HG02678 (cell line): ENCODE measurements around the gene TTLL5.
"Not testable (repeated sequence)": the region's sequence is repeated elsewhere in the genome, so short reads cannot be mapped to it uniquely, and the experiment has no call there.

Source experiments
- ATAC-seq: cut with Tn5 transposase; IDR thresholded peaks from one replicate; pipeline ENCODE4 v1.9.1; 2021; ENCODE audit warnings: mild to moderate bottlenecking, moderate library complexity; ENCODE audit not compliant: unreplicated experiment

TTLL5 gene

DNA sequence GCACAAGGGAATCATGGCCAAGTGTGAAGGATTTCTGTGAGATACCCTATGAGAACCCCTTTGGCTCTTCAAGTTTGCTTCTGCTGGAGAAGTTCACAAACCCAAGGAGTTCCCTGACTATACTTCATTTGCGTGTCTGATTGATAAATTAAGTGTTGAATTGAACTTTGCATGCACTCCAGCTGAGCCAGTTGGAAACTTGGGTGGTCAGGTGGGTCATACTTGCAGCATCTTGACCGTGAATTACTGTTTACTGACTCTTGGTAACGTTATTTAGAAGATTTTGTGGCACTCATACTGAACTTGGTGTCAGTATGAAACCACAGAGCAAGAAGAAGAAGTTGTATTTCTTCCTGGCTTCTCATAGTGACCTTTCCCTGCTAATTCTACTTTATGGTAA lies 243.3 kb downstream of the TTLL5 start:
- no peak for ATAC-seq

DNA sequence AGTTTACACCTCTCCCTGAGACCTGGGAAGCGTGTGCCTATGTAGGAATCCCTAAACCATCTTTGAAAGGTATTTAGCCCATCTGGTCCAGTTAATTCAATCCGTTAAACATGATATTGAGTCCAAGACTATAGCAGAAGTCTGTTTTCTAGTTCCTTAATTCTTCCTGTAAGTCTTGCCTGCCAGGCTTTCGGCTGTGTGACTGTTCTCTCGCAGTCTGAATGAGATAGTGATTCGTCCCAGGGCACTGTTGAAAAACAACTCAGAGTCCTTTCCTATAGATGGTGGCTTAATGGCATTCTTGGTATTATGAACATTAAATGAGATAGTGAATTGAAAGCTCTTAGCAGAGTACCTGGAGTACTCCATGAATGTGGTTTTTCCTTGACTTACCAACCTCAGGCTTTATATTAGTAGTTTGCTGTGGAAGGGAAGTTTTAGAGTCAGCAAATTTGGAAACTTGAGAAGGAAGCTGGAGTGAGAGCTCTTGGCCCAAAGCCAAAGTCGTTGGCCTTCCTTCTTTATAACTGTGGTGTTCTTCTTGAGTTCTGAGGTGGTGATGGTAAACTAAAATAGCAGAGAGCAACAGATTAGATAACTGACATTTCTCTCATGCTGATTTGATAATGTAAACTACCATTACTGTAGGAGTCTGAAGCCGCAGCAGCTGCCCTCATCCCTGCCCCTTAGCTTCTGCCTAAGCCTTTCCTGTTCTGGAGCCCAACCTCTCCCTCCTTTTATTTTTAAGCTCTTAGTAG lies 244.3 kb downstream of the TTLL5 start:
- ATAC-seq = no peak

DNA sequence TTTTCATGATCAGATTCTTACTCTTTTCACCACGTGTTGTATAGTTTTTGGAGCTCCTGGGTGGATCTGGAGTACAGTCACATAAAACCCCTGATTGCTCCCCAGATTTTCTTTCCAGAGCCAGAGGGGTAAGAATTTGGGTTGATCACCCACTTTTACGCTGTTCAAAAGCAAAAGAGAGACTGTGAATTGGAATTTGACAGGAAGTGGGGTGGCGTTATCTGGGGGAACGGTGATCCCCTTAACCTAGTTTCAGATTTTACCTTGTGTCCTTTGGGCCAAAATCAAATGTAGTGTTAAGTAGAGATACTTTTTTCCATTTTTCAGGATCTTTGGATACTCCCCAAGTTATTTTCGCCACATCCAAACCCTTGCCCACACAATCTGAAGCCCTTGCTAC lies 245.2 kb downstream of the TTLL5 start:
- ATAC-seq = no peak

DNA sequence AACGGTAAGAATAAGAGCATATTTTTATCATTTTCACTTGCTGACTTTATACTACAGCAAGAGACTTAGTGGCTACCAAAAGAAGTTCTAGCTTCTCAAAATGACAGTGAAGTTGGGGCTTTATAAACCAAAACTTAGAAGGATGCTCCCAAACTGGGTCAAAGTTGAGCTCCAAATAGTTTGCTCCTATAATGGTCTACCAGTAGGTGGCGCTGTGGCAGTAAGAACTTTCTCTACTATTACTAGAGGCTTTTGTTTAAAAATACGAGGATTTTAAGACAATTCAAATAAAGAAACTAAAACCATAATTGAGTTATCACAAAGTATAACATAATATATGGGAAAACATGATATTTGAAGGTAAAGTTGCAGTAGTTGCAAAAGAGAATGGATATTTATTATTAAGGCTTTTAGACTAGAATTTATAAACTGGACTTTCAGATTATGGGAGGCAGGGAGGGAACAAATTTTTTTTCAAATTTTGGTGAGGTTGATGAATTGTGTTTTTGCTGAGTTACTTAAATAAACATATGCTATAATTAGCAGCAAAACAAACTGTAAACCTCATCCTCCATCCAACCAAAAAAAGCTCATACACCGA lies 245.7 kb downstream of the TTLL5 start:
- ATAC-seq = no peak

DNA sequence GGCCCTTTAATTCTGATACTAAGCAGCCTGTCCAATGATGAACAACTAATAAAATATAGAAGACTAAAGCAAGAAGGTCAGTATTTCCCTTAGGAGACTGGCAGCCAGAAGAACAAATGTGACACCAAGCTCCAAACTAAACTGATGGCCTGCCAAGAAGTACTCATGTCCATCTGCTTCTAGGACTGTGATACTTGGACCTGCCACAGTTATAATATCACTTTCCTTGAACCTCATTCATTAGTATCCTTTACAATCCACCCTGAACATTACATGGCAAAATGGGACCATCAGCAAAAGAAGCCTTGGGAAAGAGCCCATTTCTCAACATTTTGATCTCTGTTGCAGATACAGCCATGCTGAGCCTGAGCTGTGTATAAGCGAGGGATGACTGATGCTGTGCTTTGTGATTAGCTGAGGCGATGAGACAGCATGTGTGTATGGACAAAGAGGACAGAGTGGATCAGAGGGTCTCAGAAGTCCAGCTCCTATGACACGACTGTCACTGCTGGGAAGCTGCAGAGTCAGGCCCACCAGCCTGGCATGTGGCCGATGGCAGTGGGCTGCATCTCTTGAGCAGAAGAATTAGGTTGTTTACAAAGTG lies 246.8 kb downstream of the TTLL5 start:
- ATAC-seq = no peak

DNA sequence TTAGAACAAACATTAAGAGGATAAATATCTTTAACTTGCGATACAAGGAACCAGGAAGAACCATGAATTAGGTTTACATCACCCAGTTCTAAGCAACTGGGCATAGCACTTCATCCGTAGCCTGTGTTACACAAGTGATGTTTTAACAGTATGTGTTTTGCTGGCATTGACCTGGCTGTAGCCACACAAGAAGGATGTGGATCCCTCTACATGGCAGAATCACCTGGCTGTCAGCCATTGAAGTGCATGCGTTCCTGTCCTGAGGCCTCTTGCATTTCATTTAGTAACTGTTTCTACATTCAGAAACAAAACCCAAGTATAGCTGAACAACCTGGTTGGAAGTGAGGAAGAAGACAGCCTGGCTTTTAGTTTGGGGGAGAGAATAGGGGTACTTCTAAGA lies 248.6 kb downstream of the TTLL5 start:
- no peak for ATAC-seq

DNA sequence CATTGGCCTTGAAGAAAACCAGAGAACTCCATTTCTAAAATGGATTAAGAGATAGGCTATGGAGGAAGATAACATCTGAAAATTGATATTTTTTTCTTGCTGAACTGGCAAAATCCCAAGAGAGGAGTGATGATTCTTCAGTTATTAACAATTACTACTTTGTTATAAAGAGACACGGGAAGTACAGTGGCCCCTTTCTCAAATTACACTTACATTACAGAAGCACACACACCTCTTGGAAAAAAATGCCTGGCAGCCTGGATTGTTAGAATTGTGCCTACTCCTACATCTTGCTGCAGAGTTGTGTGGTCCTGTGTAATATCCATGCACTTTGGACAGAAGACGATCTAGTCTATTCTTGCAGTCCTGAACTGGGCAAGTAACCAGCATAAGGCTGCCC lies 249.0 kb downstream of the TTLL5 start:
- no peak for ATAC-seq

DNA sequence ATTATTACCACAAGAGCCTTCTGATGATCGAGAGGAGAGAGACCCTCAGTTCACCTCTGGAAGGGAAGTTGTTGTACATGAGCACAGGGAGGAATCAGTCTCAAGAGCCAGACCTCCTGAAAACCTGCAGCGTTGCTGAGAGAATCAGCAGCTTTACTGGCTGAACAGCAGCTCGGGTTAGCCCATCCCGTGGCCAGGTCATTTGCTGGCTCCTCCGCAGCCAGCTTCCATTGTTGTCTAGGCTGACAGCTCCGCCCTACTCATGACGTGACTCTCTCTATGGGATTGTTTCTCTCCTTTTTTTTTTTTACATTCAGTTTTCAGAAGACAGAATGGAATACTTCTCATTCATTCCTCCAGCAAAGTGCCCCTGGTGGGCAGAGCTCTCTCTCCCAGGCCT lies 250.8 kb downstream of the TTLL5 start:
- ATAC-seq = no peak

DNA sequence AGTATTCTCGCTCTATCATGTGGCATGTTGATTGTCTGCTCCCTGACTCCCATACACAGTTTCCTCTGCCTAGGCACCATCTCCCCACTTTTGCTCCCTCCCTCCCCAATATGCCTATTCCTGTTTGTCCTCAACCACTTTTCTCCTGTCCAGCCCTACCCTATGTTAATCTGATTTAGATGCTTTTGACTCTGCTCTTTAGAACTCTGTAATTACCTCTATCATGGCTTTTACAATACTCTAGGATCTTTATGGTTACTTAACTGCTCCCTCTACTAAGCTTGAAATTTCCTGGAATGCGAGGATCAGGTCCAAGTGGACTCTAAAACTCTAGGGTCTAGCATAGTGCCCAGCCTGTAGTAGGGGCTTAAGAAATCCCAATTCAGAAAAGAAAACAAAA lies 252.1 kb downstream of the TTLL5 start:
- ATAC-seq = no peak

DNA sequence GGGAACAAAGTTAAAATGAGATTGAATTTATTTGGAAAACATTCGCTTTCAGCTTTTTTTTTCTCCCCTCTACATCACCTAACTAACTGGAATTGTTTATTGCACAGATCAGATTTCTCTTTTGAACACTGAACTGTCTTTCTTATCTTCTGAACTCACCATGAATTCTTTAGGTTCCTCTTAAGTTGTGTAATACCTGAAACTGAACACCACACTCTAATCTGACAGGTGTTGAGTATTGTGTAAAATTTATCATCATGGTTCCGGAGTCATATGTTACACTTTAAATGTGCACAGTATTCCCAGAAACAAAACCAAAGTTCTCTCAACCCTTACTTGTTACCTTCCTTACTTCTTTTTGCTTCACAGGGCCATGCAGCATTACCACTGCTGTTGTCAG lies 254.0 kb downstream of the TTLL5 start:
- no peak for ATAC-seq

DNA sequence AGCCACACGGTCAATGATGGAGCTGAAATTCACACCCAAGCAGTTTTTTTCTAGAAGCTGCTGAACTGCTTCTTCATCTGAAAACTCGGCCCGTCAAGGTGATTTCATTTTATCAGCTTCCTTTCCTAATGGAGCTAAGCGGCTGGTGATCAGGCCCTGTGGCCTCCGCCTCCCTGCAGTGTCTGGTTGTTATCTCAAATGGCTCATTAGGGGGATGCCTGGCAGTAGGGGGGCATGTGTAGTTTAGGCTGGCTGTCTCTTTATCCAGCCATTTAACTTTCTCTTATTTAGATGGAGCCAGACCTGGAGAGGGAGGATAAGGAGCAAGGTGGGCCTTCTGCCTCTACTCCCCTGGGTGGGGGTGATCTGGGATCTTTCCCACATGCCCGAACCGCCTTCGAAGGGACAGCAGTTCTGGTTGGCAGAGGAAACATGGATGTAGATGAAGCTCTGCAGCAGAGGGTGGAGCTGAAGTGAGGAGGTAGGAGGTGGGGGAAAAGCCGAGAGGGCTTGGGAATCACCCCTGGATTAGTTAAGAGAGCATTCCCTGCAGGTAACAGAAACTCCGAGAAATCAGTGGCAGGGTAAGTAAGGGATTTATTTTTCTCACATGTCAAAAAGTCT lies 256.4 kb downstream of the TTLL5 start:
- ATAC-seq = no peak

DNA sequence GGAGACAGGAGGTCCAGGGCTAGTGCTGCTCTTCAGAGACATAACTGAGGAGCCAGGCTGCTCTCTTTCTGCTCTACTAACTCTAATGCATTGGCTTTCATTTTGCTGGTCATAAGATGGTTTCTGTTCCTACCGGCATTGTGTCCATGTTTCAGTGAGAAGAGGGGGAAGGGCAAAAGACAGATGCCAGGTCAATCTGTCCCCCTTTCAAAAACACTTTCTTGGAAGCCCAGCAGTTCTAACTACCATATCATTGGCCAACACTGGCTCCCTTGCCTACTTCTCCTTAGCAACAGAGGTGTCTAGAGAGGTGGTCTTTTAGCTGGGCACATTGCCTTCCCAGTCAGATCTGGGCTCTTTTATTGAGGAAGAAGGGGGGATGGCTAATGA lies 256.9 kb downstream of the TTLL5 start:
- ATAC-seq = no peak

DNA sequence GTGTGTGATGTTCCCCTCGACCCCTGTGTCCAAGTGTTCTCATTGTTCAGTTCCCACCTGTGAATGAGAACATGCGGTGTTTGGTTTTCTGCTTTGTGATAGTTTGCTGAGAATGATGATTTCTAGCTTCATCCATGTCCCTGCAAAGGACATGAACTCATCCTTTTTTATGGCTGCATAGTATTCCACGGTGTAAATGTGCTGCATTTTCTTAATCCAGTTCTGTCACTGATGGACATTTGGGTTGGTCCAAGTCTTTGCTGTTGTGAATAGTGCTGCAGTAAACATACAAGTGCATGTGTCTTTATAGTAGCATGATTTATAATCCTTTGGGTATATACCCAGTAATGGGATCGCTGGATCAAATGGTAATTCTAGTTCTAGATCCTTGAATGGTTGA lies 259.4 kb downstream of the TTLL5 start:
- ATAC-seq = not testable (repeated sequence)

DNA sequence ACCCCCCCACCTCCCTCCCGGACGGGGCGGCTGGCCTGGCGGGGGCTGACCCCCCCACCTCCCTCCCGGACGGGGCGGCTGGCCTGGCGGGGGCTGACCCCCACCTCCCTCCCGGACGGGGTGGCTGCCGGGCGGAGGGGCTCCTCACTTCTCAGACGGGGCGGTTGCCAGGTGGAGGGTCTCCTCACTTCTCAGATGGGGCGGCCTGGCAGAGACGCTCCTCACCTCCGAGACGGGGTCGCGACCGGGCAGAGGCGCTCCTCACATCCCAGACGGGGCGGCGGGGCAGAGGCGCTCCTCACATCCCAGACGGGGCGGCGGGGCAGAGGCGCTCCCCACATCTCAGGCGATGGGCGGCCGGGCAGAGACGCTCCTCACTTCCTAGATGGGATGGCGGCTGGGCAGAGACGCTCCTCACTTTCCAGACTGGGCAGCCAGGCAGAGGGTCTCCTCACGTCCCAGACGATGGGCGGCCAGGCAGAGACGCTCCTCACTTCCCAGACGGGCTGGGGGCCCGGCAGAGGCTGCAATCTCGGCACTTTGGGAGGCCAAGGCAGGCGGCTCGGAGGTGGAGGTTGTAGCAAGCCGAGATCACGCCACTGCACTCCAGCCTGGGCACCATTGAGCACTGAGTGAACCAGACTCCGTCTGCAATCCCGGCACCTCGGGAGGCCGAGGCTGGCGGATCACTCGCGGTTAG lies 264.2 kb downstream of the TTLL5 start:
- not testable (repeated sequence) for ATAC-seq

DNA sequence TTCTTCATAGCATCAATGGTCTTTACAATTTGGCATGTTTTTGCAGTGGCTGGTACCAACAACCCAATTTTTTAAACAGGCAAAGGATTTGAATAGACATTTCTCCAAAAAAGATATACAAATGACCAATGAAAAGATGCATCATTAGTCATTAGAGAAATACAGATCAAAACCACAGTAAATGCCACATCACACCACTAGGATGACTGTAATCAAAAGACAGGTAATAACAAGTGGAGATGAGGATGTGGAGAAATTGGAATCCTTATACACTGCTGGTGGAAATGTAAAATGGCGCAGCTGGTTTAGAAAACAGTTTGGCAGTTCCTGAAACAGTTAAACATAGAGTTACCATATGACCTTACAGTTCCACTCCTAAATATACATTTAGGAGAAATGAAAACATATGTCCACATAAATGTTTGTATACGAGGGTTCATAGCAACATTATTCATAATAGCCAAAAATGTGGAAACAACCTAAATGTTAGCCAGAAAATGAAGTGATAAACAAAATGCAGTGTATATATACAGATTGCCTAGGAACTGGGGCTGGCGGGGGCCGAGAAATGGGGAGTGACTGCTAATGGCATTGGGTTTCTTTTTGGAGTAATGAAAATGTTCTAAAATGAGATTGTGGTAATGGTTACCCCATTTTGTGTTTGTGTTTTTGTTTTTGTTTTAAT lies 265.5 kb downstream of the TTLL5 start:
- no peak for ATAC-seq

DNA sequence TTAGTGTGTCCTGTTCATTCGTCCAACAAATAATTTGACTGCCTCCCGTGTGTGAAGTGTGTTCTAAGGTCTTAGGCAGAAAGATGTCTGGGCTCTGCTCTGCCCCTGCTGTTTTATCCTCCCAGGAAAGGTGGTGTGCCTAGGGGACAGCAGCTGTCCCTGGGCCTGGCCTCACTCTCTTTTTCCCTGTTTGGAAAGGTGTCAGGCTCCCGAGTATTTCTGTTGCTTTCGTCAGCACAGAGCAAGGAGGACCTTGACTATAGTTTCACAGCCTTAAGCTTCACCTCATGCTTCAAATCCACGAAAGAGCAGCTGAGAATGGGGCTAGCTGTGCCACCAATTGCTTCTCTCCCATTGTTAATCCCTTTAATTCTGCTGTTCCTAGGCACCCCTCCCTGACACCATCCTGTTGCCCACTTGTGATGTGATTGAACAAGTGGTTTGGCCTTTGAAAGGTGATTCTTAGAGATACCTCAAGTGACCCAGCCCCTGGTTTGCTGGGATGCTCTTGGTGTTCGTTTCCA lies 266.6 kb downstream of the TTLL5 start:
- no peak for ATAC-seq

DNA sequence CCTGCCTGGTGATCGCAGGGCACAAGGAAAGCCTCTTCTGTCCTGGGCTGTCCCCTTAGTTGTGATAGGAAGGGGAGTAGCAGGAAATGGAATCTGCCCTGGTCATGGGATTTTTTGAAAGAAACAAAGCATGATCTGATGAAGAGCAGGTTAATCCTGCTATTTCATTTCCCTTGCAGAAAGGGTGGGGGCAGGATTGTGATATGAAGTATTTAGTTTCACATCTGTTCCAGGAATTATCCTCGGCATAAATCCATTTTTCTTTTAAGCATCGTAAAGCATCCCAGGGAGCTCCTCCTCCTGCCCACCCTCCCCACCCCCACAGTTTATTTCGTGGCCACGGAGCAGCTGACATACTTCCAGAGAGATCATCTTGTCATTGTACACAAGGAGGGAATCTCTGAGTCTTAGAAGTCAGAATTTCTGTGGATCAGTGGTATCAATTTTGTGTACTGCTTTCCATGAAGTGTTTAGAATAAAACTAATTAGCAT lies 267.7 kb downstream of the TTLL5 start:
- ATAC-seq = no peak

DNA sequence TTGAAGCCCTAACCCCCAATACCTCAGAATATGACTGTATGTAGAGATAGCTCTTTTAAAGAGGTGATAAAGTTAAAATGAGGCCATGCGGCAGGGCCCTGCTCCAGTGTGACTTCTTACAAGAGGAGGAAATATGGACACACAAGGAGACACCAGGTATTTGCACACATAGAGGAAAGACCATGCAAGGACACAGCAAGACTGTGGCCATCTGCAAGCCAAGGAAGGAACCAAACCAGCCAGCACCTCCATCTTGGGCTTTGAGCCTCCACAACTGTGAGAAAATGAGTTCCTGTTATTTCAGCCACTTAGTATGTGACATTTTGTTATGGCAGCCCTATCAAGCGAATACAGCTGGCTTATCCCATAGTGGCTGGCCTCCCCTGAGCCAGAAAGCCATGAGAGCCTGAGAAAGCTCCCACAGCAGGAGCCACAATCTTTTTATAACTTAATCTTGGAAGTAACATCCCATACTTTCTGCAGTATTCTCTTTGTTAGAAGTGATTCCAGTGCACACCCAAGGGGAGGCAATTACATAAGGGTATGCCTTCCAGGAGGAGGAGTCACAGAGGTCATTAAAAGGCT lies 272.8 kb downstream of the TTLL5 start:
- no peak for ATAC-seq

DNA sequence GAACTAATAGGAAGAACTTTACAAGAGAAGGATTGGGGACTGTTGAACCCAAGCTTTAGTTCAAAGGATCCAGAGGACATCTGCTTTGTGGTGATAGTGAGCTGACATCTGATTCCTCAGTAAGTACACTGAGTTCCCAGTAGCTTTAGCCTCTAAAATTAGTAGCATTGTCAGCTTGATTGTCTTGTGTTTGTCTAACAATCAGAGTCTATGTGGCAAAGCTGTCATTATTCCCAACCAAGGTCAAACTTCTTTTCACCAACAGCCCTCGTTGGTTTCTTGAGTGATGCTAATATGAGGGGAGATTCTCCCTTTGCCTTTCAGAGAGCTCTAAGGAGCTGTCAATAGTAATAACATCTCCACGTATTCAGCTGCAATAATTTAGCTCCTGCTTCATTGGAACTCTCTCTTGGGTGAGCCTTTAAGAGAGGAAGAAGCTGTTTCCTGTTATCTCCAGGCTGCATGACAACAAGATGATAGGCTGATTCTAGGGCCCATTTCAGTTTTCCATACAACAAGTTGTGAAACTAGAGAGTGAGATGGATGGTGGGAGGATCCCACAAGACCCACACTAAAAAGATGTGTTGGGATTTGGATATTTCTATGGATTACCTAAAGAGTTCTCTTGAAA lies 274.1 kb downstream of the TTLL5 start:
- ATAC-seq = no peak

DNA sequence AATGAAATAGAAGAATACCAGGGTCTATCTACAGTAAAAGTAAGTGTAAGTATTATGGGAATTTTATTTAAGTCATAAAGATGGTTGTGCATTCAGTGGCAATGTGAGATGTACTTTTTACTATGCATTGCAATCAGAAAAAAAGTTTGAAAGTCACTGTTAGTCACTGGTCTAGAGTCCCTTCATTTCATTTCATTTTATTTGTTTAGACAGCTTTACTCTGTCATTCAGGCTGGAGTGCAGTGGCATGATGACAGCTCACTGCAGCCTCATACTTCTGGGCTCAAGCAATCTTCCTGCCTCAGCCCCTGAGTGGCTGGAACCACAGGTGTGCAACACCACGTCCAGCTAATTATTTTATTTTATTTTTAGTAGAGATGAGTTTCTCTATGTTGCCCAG lies 278.2 kb downstream of the TTLL5 start:
- ATAC-seq = no peak
